HG03045 (cell line): ENCODE measurements around the gene MIDN.
"Not testable (repeated sequence)": the region's sequence is repeated elsewhere in the genome, so short reads cannot be mapped to it uniquely, and the experiment has no call there.

ENCODE experiments used
- ATAC-seq: cut with Tn5 transposase; IDR thresholded peaks from one replicate; pipeline ENCODE4 v1.9.1; 2021; ENCODE audit warnings: mild to moderate bottlenecking, moderate library complexity; ENCODE audit not compliant: unreplicated experiment

Gene MIDN

DNA sequence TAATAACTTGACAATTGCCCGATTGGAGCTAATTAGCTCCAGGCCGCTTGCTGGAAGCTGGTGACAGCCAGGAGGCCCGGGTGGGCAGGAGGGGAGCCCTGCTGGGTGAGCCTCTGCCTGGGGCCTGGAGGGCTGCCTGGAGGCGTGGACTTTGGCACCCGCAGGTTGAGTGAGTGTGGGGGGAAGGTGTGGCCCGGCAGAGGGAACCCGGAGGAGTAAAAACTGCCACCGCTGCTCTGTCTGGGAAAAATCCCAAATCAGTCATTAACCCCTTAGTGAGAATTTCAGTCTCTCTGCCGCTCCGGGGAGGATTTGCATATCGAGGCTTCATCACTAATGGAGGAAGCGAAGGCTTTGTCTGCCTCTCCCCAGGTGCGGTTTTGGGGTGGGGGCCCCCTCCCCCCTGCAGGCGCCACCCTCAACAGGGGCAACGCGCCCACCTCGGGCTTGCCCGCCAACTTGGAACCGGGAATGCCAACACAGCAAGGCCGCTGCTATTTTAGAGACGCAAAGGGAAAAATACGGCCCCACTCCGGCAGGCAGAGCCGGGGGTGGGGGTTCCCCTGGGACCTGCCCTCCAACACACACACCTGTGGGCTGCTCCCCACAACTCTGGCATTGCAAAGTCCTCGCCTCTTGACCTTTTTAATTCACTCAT, 43.5 kb downstream of the MIDN start:
- no peak for ATAC-seq

DNA sequence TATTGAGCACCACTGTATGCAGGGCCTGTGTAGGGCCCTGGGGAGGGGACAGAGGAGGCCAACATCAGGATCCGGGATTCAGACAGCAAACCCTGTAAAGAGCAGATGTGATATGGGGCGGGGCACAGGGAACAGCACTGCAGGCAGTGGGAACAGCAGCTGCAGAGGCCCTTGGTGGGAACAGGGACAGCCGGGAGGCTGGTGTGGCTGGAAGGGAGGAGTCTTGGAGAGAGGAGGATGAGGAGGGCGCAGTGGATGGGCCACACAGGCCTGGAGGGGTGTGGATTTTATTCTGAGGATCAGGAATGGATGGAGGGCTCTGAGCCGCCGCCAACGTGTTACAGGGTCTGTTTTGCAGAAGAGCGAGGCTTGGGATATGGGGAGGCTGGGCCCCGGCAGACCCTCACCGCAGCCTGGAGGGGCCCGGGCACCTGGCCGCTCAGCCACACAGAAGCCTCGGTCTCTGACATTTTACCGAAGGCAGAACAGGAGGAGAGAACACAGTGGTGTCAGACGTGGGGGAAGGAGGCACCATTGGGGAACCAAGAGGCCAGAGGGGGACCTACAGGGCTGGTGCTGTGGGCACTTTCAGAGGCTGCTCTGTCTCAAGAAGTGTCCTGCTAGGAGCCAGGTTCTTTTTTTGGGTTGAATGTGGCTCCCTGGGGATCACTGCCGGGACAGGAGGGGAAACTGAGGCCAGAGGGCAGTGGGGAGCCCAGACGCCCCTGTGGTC, 44.2 kb downstream of the MIDN start:
- ATAC-seq, result no peak

GRCh38 chr19:1293782-1294604, 45.6 kb downstream of the MIDN start:
- no peak for ATAC-seq

GRCh38 chr19:1294688-1295087, 46.3 kb downstream of the MIDN start:
- no peak for ATAC-seq

- ATAC-seq, result no peak
Measured at GRCh38 chr19:1295169-1296012, 47.0 kb downstream of the MIDN start.

DNA sequence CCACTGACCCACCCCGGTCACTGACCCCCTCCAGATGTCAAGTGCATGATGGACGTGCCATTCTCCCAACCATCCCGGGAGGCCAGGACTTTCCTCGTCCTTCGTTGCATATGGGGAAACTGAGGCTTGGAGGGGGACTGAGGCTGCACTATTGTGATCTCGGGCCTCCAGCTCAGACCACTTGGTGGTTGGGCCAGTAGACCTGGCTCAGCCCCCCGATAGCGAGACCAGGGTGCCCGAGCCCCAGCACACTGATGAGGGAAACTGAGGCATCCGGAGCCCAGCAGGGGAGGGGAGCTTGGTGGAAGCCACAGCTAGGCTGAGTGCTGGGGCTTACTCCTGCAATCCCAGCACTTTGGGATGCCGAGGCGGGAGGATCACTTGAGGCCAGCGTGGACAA, 47.7 kb downstream of the MIDN start:
- ATAC-seq, result no peak

GRCh38 chr19:1296575-1297271, 48.3 kb downstream of the MIDN start:
- no peak for ATAC-seq

GRCh38 chr19:1298235-1298634, 49.9 kb downstream of the MIDN start:
- ATAC-seq, result no peak

GRCh38 chr19:1299801-1300200, 51.4 kb downstream of the MIDN start:
- ATAC-seq, result no peak

- ATAC-seq, result no peak
Measured at GRCh38 chr19:1300744-1301490, 52.5 kb downstream of the MIDN start.

DNA sequence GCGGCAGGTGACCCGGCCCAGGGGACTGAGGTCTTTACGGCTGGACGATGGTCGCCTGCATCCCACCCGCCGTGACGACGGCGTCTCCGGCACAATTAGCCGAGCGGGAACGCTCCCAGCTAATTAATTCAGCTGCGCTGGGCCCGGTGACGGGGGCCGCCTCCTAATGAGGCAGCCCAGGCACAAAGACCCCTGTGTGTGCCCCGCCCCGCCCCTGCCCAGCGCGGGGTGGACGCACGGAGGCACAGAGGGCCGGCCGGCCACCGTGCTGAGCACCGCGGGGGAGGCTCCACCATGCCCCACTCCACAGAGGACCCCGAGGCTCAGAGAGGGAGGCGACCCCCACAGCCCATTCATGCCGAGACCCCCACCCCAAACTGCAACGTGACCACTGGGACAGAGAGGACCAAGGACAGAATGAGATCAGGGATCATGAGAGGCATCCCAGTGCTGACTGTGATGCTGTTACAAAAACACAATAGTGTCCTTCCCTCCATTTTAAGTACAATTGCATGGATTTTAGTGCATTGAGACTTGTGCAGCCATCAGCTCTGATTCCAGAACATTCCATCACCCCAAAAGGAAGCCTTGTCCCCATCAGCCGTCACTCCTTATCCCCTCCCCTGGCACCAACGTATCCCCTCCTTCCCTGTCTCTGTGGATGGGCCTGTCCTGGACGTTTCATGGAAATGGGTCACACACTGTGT, 54.3 kb downstream of the MIDN start:
- ATAC-seq, result no peak

DNA sequence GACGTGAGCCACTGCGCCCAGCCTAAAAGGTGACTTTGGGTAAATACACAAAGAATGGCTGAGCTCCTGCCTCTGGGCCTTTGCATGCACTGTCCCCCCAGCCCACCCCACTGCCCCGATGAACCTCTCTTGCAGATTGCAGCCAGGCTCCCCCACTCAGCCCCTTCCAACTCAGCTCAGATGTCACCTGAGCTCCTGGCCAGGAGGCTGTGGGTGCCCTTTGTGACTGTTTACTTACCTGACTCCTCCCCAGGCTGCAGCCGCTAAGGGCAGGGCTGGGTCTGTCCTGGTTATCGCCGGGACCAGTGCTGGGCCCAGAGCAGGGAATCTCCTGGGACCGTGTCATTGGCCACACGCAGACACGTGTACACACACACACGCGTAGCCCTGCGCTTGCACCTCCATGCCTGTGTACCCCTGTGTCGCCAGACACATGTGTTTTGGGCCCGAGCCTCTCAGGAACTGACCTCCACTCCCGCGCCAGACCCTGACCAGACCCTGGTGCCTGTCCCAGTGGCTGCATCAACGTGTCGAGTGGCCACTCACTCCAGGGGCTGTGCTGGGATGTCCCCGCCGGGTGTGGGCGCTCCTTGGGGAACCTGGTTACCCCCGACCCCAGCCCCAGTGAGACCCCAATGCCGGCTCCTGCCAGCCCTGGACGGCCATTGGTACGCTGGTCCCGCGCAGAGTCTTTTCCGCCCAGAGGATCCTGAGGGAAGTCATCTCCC, 56.0 kb downstream of the MIDN start:
- ATAC-seq, result no peak

DNA sequence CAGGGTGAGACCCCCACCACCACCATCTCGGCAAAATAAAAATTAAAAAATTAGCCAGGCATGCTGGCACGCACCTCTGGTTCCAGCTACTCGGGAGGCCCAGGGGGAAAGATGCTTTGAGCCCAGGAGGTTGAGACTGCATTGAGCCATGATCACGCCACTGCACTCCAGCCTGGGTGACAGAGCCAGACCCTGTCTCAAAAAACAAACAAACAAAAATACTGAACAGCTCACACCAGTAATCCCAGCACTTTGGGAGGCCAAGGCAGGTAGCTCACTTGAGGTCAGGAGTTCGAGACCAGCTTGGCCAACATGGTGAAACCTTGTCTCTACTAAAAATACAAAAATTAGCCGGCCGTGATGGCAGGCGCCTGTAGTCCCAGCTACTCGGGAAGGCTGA, 57.0 kb downstream of the MIDN start:
- ATAC-seq, result not testable (repeated sequence)

GRCh38 chr19:1307320-1307719, 58.9 kb downstream of the MIDN start:
- ATAC-seq, result no peak

- no peak for ATAC-seq
Measured at GRCh38 chr19:1307755-1308303, 59.4 kb downstream of the MIDN start.

DNA sequence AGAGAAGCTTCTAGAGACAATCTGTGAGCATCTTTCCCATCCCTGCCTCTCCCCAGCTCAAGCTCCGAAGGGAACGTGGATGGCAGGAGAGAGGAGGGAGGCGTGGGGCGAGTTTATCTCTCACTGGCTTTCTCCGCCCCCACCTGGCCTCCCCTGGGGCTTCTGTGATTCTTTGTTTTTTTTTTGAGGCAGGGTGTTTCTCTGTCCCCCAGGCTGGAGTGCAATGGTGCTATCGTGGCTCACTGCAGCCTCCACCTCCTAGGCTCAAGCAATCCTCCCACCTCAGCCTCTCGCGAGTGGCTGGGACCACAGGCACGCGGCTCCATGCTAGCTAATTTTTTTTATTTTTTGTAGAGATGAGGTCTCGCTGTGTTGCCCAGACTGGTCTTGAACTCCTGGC, 60.3 kb downstream of the MIDN start:
- ATAC-seq, result no peak
